HL-60/S4 treated with retinoic acid at 250 ng/mL for 4 days and 3 days (cell line): ENCODE results near the gene DMPK.
"Not testable (repeated sequence)": the region's sequence is repeated elsewhere in the genome, so short reads cannot be mapped to it uniquely, and the experiment has no call there.

Source experiments
- in situ Hi-C: fragments of 300-500 bp; cut with MboI; formaldehyde crosslinking; loops from 2 replicates; pipeline ENCODE4 v1.7.0; 2022; ENCODE audit warnings: low sequenced_read_pairs

DMPK gene

GRCh38 chr19:45752639-45753038 is 29.7 kb downstream of the DMPK start:
- in situ Hi-C loops: no loop called here

- in situ Hi-C loops: not testable (repeated sequence)
Observed at GRCh38 chr19:45751483-45751882, 30.8 kb downstream of the DMPK start.

- in situ Hi-C loops: no loop called here
Observed at GRCh38 chr19:45747513-45747912, 34.8 kb downstream of the DMPK start.

- in situ Hi-C loops: no loop called here
Observed at GRCh38 chr19:45746866-45747265, 35.4 kb downstream of the DMPK start.

DNA sequence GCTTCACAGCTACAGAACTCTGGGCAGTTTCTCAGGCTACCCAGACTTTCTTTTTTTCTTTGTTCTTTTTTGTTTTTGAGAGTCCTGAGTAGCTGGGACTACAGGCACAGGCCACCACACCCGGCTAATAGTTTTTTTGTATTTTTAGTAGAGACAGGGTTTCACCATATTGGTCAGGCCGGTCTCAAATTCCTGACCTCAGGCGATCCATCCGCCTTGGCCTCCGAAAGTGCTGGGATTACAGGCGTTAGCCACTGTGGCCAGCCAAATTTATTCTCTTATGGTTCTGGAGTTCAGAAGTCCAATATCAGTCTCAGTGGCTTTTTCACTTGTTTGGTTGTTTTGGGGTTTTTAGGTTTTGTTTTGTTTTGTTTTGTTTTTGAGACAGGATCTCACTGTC is 36.7 kb downstream of the DMPK start:
- in situ Hi-C loops: no loop called here

DNA sequence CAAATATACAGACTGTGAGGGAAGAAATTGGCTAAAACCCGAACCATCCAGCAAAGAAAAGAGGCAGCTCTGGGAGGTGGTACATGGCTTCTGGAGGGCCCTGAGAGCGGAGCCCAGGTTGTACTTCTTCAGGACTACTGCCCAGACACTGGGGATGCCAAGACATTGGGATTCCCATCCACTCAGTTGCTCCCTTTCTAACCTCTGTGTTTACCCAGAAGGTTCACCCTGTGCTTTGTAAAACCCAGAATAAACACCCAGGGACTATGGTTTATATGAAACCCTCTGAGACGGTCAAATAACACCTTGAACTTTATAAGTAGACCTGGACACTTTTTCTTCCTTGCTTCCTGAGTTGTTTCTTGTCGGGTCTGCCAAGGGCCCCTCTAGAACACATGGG is 39.3 kb downstream of the DMPK start:
- in situ Hi-C loops: no loop called here

DNA sequence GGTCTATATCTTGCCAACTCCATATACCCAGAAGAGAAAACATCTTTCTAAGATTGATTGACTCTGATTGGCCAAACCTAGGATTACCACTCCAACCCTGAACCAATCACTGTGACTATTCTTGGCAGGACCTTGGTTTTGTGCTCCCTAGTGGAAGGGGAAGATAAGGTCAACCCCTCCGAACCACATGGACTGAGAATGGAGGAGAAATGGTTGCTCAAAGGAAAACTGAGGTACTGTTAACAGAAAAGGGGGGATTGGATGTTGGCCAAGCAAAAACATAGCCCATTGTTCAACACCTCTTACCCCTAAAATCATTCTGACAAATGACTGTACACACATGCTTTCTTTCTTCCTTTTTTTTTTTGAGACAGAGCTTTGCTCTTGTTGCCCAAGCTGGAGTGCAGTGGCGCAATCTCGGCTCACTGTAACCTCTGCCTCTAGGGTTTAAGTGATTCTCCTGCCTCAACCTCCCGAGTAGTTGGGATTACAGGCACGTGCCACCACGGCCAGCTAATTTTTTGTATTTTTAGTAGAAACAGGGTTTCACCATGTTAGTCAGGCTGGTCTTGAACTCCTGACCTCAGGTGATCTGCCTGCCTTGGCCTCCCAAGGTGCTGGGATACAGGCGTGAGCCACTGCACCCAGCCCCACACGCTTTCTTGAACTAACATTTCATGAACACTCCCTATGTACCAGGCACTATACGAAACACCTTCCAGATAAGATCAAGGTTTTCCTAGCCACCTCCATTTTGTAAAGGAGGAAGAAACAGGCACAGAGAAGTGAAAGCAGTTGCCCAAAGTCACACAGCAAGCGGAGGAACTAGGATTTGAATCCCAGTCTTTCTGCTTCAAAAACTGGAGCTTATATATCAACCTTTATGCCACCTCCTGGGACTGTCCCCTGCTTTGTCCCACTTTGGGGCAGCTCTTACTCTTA is 42.5 kb downstream of the DMPK start:
- in situ Hi-C loops: no loop called here

DNA sequence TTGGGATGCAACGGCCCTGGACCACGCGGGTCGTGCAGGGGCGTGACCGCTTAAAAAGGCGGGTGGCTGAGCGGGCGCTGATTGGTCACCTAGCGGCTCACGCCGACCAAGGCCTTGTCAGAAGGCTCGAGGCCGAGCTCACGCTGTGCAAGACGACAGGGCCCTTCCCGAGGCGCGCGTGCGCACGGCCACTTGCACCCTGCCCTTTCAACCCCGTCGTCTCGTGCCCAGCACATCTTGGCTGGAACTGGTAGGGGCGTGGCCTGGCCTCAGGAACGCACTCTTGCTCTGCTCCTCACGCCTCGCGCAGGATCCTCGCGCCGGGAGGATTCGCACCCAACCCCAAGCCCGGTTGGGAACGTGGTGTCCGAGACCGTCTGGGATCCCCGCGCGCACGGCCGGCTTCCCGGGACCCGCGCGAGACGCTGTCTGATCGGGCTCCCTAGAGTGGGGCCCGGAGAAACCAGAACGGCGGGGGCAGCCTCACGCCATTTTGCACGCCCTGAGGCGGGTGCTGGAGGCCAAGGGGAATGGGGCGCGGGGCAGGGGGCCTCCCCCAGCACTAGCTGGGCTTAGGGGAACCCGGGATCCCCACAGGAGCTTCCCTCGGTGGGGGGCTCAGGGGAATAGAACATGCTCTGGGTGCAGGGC is 49.0 kb downstream of the DMPK start, which contains the start of gene MEIOSIN:
Gene MEIOSIN (plus strand): TSS at position 280 of the 651 bp plus-strand sequence. CDS start 1,938 bp downstream, outside the sequence.
- in situ Hi-C loops: no loop called here

GRCh38 chr19:45730368-45731288 is 51.7 kb downstream of the DMPK start, which contains the start of gene FBXO46:
Gene FBXO46, minus strand, starts transcription at chr19:45730896. Its CDS starts 17,401 bp downstream, at chr19:45713495.
- in situ Hi-C loops: no loop called here

- in situ Hi-C loops: no loop called here
Observed at GRCh38 chr19:45729800-45730290, 52.4 kb downstream of the DMPK start.

- in situ Hi-C loops: not testable (repeated sequence)
Observed at GRCh38 chr19:45728683-45729082, 53.6 kb downstream of the DMPK start.

DNA sequence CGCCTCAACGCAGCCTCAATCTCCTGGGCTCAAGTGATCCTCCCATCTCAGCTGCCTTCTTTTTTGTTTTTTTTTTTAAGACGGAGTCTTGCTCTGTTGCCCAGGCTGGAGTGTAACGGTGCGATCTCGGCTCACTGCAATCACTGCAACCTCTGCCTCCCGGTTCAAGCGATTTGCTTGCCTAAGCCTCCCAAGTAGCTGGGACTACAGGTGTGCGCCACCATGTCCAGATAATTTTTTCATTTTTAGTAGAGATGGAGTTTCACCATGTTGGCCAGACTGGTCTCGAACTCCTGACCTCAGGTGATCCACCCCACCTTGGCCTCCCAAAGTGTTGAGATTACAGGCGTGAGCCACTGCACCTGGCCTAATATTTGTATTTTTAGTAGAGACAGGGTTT is 62.2 kb downstream of the DMPK start:
- in situ Hi-C loops: not testable (repeated sequence)
